GM19099 (cell line): ENCODE results near the gene STX1A.

Source experiments
- POLR2A ChIP-seq: IDR thresholded peaks from 3 replicates; pipeline ENCODE4 v1.6.1; 2011; ENCODE audit warnings: low read depth; ENCODE audit not compliant: insufficient read length; ENCODE audit errors: extremely low read depth

Gene STX1A

DNA sequence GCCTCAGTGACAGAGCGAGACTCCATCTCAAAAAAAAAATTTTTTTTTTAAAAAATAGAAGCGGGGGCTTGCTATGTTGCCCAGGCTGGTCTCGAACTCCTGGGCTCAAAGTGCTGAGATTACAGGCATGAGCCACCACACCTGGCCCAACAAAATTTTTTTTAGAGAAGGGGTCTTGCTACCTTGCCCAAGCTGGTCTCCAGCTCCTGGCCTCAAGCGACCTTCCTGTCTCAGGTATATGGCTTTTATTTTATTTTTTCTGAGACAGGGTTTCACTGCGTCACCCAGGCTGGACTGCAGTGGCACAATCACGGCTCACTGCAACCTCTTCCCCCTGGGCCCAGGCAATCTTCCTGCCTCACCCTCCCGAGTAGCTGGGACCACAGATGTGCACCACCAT is 20.7 kb upstream of the STX1A start:
- TF ChIP-seq POLR2A, result no peak

DNA sequence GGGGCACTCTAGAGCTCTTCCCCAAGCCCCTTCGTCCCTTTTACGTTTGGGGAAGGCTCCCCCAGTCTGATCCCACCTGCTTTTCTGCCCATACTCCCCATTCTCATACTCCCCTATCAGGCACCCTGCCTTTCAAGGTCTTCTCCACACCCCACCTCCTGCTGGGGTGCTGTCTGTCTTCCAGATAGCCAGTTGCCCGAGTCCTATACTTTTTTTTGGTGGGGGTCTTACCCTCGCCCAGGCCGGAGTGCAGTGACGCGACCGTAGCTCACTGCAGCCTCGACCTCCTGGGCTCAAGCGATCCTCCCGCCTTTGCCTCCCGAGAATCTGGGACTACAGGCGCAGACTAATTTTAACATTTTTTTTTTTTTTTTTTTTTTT is 19.9 kb upstream of the STX1A start:
- TF ChIP-seq POLR2A, result no peak

DNA sequence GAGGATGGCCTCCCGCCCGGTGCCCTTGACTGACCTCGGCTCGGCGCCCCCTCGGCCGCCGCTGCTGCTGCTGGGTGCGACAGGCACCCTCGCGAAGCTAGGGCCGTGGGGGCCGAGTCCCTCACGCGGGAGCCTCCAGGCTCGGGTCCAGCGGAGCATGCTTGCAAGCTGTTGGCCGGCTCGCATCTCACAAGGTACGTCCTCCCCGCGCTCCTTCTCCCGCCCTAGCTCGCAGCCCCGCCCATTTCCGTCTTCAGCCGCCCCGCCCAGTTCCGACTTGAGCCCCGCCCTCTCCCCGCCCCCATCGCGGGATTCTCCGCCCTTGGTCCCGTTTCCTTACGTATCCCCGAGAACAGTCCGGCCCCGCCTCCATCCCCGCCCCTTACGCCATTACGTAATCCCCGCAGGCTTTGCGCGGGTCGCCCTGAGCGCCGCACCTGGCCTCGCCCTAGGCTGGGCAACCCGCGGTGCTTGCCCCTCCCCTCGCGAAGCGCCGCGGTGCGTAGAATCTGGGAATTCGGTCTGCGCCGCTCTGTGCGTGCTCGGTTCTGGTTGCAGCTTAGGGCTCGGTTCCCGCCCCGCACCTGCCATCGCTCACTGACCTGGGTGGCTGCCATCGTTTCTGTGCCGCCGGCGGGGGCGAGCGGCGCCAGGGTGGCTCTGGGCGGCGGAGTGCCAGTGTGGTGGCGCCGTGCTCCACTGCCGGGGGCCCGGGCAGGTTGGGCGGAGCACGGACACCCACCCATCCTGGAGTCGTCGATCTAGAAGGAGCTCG is 19.3 kb upstream of the STX1A start, which contains the start of gene ABHD11:
Gene ABHD11 (minus strand): TSS at position 191 of the 775 bp plus-strand sequence. CDS start 32 bp downstream, at position 159.
- peak; percentile 73 for TF ChIP-seq POLR2A

DNA sequence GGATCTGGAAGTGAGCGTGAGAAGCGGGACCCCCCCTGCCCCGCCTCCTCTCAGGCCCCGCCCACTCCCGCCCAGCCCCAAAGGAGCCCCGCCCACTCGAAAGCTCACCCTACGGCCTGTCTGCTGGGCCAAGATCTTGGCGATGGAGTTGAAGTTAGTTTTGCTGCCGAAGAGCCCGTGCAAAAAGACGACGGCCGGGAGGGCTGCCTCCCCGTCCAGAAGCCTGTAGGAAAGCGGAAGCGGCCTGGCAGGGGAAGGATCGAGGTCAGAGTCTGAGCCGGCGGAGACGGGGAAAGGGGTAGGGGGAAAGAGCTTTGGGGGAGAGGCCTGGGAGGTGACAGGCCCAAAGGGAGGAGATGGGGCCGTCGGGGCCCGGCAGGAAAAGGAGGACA is 18.7 kb upstream of the STX1A start:
- TF ChIP-seq POLR2A, result no peak

GRCh38 chr7:73737491-73738219 is 18.2 kb upstream of the STX1A start:
- TF ChIP-seq POLR2A, result no peak

GRCh38 chr7:73736885-73737284 is 17.4 kb upstream of the STX1A start:
- TF ChIP-seq POLR2A, result no peak

DNA sequence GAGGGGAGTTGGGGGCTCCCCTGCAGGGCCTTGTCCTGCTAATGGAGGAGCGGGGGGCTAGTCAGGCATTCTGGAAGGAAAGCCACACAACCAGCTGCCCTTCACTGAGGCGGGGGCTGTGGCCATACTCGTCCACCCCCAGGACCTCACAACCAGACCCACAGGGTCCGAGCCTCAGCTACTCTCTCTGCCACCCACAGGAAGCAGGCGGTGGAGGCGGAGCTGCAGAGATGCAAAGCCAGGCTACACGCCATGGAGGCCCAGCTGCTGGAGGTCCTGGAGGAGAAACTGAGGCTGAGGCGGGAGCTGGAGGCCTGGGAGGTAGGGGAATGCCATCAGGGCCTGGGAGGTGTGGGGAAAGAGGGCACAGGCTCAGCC is 16.0 kb upstream of the STX1A start:
- no peak for TF ChIP-seq POLR2A

DNA sequence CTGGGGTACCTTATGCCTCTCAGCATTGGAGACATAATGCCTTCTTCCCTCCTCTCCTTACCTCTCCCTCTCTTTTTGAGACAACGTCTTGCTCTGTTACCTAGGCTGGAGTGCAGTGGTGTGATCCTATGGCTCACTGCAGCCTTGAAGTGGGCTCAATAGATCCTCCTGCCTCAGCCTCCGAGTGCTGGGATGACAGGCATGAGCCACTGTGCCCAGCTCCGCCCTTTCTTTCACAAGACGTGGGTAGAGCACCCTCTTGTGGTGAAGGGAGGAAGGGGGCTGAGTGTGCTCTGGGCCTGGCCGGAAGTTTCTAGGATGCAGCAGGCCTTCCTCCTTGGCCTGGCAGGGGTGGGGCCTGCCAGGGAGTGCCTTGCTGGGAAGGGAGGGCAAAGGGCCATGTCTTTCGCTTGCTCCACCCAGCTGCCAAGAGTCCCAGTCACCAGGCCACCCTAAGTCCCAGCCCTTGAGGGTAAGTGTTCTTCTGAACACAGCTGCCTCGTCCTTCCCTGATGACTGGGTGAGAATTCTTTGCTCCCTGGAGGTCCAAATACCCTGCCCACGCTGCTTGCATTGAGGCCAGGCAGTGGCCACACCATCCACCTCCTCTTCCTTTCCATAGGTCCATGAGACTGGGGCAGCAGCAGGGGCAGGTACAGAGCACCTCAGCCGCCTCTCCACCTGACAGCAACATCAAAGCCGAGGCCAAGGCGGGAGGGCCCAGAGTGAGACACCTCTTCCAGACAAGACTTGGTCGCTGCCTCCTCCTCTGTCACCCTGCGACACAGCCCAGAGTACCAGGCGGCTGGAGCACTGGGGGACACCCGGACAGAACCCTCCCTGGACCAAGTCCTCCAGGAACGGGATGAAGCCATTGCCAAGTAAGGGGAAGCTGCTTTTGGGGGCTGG is 15.4 kb upstream of the STX1A start:
- no peak for TF ChIP-seq POLR2A

DNA sequence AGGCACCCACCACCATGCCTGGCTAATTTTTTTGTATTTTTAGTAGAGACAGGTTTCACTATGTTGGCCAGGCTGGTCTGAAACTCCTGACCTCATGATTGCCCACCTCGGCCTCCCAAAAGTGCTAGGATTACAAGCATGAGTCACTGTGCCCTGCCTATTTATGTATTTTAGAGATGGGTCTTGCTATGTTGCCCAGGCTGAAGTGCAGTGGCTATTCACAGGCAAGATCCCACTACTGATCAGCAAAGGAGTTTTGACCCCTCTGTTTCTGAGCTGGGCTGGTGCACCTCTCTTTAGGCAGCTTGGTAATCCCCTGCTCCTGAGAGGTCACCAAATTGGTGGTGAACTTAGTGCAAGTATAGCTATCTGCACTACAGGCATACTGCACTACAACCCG is 12.9 kb upstream of the STX1A start:
- TF ChIP-seq POLR2A, result no peak

DNA sequence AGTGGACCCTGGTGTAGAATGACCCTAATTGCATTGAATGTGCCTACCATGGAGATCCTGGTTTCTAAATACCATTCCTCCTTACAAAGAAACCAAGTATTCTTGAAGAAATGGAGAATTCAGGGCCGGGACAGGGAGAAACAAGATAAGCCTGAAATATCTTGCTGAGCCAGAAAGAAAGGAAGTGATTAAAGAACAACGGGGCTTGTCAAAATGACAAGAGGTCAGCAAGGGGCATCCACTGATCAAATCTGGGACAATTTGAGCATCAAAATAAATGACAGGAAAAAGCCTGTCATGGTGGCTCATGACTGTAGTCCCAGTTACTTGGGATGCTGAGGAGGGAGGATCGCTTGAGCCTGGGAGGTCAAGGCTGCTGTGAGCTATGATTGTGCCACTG is 11.0 kb upstream of the STX1A start:
- no peak for TF ChIP-seq POLR2A

DNA sequence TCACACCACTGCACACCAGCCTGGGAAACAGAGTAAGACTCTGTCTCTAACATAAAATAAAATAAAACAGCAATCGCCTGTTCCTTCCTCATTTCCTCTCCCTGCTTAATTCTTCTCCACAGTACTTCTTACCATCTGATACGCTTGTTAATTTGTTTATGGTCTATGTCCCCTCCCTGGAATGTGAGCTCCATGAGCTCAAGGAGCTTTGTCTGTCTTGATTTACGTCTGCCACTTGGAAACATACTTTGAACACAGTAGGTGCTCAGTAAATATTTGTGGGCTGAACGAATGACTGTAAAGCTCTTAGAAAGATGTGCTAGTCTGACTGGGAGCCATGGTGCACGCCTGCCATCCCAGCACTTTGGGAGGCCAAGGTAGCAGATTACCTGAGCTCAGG is 9.1 kb upstream of the STX1A start:
- no peak for TF ChIP-seq POLR2A

DNA sequence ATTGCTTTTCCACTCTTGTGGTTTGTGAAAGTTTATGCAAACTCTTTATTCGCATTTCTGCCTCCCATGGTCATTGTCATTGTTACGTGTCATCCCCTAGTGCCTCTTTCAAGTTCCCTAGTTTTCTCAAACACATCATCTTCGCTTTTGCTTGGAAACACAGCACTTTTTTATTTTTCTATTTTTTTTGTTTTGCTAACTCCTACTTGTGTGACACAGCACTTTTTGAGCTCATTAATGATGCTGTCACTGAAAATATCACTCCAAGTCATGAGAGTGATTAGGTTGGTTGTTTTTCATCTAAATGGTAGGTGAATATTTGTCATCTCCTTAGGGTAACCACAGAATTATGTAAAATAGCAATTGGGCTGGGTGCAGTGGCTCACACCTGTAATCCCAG is 8.5 kb upstream of the STX1A start:
- no peak for TF ChIP-seq POLR2A

GRCh38 chr7:73726083-73726466 is 6.6 kb upstream of the STX1A start:
- no peak for TF ChIP-seq POLR2A

GRCh38 chr7:73723813-73724212 is 4.3 kb upstream of the STX1A start:
- TF ChIP-seq POLR2A, result no peak

- TF ChIP-seq POLR2A, result no peak
Measured at GRCh38 chr7:73722785-73723184, 3.3 kb upstream of the STX1A start.
